Loucy (cell line): ENCODE results near the gene PFAS.

Experiments used
- H2AFZ ChIP-seq: fragments of 200-600 bp; sonication (generic); 2 replicates; pipeline ENCODE4 v1.6.0; 2016; ENCODE audit warnings: antibody characterized with exemption, mild to moderate bottlenecking, low read length, moderate library complexity
- H3F3A ChIP-seq: fragments of 200-600 bp; 2 replicates; pipeline ENCODE4 v1.6.0; 2016; ENCODE audit warnings: antibody characterized with exemption, low read depth, mild to moderate bottlenecking
- H3K27me3 ChIP-seq: fragments of 200-600 bp; sonication (generic); 2 replicates; pipeline ENCODE4 v1.6.1; 2014; ENCODE audit warnings: low read length, mild to moderate bottlenecking; ENCODE audit not compliant: insufficient read depth, poor library complexity, severe bottlenecking
- H3K36me3 ChIP-seq: fragments of 200-600 bp; sonication (generic); 2 replicates; pipeline ENCODE4 v1.6.1; 2016; ENCODE audit warnings: low read length; ENCODE audit not compliant: insufficient read depth
- H3K4me1 ChIP-seq: fragments of 200-600 bp; sonication (generic); 2 replicates; pipeline ENCODE4 v1.5.1; 2014; ENCODE audit warnings: low read length, mild to moderate bottlenecking; ENCODE audit not compliant: insufficient read depth, poor library complexity, severe bottlenecking
- H3K4me2 ChIP-seq: fragments of 200-600 bp; sonication (generic); 2 replicates; pipeline ENCODE4 v1.6.0; 2014; ENCODE audit warnings: antibody characterized with exemption, low read length, low read depth, mild to moderate bottlenecking; ENCODE audit not compliant: poor library complexity, severe bottlenecking
- H3K4me3 ChIP-seq: fragments of 200-600 bp; sonication (generic); 2 replicates; pipeline ENCODE4 v1.5.1; 2014; ENCODE audit warnings: low read length, mild to moderate bottlenecking, mixed read lengths; ENCODE audit not compliant: poor library complexity, severe bottlenecking
- H3K79me2 ChIP-seq: fragments of 200-600 bp; sonication (generic); 2 replicates; pipeline ENCODE4 v1.6.1; 2014; ENCODE audit warnings: low read length; ENCODE audit not compliant: insufficient read depth
- H3K9ac ChIP-seq: fragments of 200-600 bp; sonication (generic); 2 replicates; pipeline ENCODE4 v1.6.0; 2014; ENCODE audit warnings: mild to moderate bottlenecking, low read depth, low read length, moderate library complexity; ENCODE audit not compliant: poor library complexity, severe bottlenecking
- H3K9me2 ChIP-seq: fragments of 200-600 bp; sonication (generic); replicated peaks from 2 replicates; pipeline ENCODE4 v1.6.1; 2016; ENCODE audit warnings: low read depth, low read length, mixed read lengths
- H3K9me3 ChIP-seq: fragments of 200-600 bp; sonication (generic); 2 replicates; pipeline ENCODE4 v1.6.1; 2014; ENCODE audit warnings: mild to moderate bottlenecking, antibody characterized with exemption, low read length, low read depth; ENCODE audit not compliant: insufficient read depth
- H4K20me1 ChIP-seq: fragments of 200-600 bp; sonication (generic); 2 replicates; pipeline ENCODE4 v1.6.0; 2014; ENCODE audit warnings: antibody characterized with exemption, low read length, mild to moderate bottlenecking; ENCODE audit not compliant: insufficient read depth, poor library complexity, severe bottlenecking
- CTCF ChIP-seq: fragments of 200-600 bp; sonication (generic); conservative IDR thresholded peaks from 2 replicates; pipeline ENCODE4 v1.5.1; 2014; ENCODE audit warnings: mild to moderate bottlenecking, antibody characterized with exemption, low read length
- EZH2phosphoT487 ChIP-seq: fragments of 200-600 bp; IDR thresholded peaks from 2 replicates; pipeline ENCODE4 v1.6.1; 2018; ENCODE audit warnings: antibody characterized with exemption, mild to moderate bottlenecking, moderate library complexity, borderline replicate concordance

Gene PFAS

GRCh38 chr17:8225813-8226535 lies 23.1 kb upstream of the PFAS start:
- Histone ChIP-seq H3K4me2 (no peak overlapping the region), H3K4me3 (no peak overlapping the region)
- TF ChIP-seq CTCF (no peak), EZH2phosphoT487 (no peak)

GRCh38 chr17:8226536-8227237 lies 22.4 kb upstream of the PFAS start:
- H3K4me2 ChIP-seq: no peak overlapping the region
- H3K79me2 ChIP-seq: no peaks in the 10 kb centered on the region
- H3F3A ChIP-seq: peaks cover 8% of the 10 kb centered on the region
- peaks cover 8% of the 10 kb centered on the region for H3K4me1 ChIP-seq
- H4K20me1 ChIP-seq: no peaks in the 10 kb centered on the region
- no peak overlapping the region for H3K4me3 ChIP-seq
- H3K27me3 ChIP-seq: no peaks in the 10 kb centered on the region
- H3K36me3 ChIP-seq: peaks cover 46% of the 10 kb centered on the region; the same call in 1 of the 2 replicates
- no peak overlapping the region for H2AFZ ChIP-seq
- TF ChIP-seq CTCF: no peak
- no peak for TF ChIP-seq EZH2phosphoT487
- H3K9ac ChIP-seq: no peak overlapping the region
- H3K9me3 ChIP-seq: no peaks in the 10 kb centered on the region
- H3K9me2 ChIP-seq: no peaks in the 10 kb centered on the region

More at GRCh38 chr17:8225813-8226535, 23.1 kb upstream of the PFAS start:
- H3K9me3 ChIP-seq: no peaks in the 10 kb centered on the region
- H2AFZ ChIP-seq: no peak overlapping the region
- peaks cover 14% of the 10 kb centered on the region for H3F3A ChIP-seq
- H3K79me2 ChIP-seq: no peaks in the 10 kb centered on the region
- no peaks in the 10 kb centered on the region for H3K9me2 ChIP-seq
- no peaks in the 10 kb centered on the region for H4K20me1 ChIP-seq
- peaks cover 39% of the 10 kb centered on the region; the same call in 1 of the 2 replicates for H3K36me3 ChIP-seq
- no peak overlapping the region for H3K9ac ChIP-seq
- no peaks in the 10 kb centered on the region for H3K27me3 ChIP-seq
- H3K4me1 ChIP-seq: peaks cover 8% of the 10 kb centered on the region

- H3K79me2 ChIP-seq: no peaks in the 10 kb centered on the region
- no peaks in the 10 kb centered on the region for H3K9me2 ChIP-seq
- no peak overlapping the region for H3K4me2 ChIP-seq
- H3K27me3 ChIP-seq: no peaks in the 10 kb centered on the region
- H3F3A ChIP-seq: peaks cover 4% of the 10 kb centered on the region; the same call in 1 of the 2 replicates
- H4K20me1 ChIP-seq: no peaks in the 10 kb centered on the region
- H3K4me1 ChIP-seq: peaks cover 8% of the 10 kb centered on the region
- no peak overlapping the region for H3K4me3 ChIP-seq
- TF ChIP-seq CTCF: no peak
- H2AFZ ChIP-seq: no peak overlapping the region
- H3K36me3 ChIP-seq: peaks cover 52% of the 10 kb centered on the region; the same call in 1 of the 2 replicates
- H3K9ac ChIP-seq: no peak overlapping the region
- H3K9me3 ChIP-seq: no peaks in the 10 kb centered on the region
These were observed 21.9 kb upstream of the PFAS start for GRCh38 chr17:8227238-8227581.
